Colon (tissue), 2 donors: Measurements from ENCODE around the gene CMTM1.

Experiments used
- FAIRE-seq: peaks from 2 replicates; lab custom pipeline; 2012; peaks lifted over from hg19 to GRCh38; lab: Jason Lieb, UNC
- donor health status: control.
- donor health status: control.

Gene CMTM1

GRCh38 chr16:66566051-66566901, at the start of gene CMTM1:
TSS of gene CMTM1 (plus strand) at chr16:66566439. CDS start at chr16:66566514, 75 bp downstream.
- no peak for FAIRE-seq

- FAIRE-seq, result no peak
Observed at GRCh38 chr16:66516509-66516807, 49.8 kb upstream of the CMTM1 start.

- FAIRE-seq, result no peak
Observed at GRCh38 chr16:66516808-66517585, 49.2 kb upstream of the CMTM1 start.

- FAIRE-seq, result no peak
Observed at GRCh38 chr16:66517586-66518263, 48.5 kb upstream of the CMTM1 start.

- FAIRE-seq, result no peak
Observed at GRCh38 chr16:66519482-66520373, 46.5 kb upstream of the CMTM1 start.

GRCh38 chr16:66520406-66521170, 45.7 kb upstream of the CMTM1 start:
- FAIRE-seq, result no peak

GRCh38 chr16:66521252-66521713, 45.0 kb upstream of the CMTM1 start:
- FAIRE-seq, result no peak

GRCh38 chr16:66521951-66522771, 44.1 kb upstream of the CMTM1 start:
- FAIRE-seq, result no peak

- FAIRE-seq, result no peak
Observed at GRCh38 chr16:66522816-66523590, 43.2 kb upstream of the CMTM1 start.

GRCh38 chr16:66523861-66524354, 42.3 kb upstream of the CMTM1 start:
- FAIRE-seq, result no peak

- FAIRE-seq, result no peak
Observed at GRCh38 chr16:66524601-66525164, 41.6 kb upstream of the CMTM1 start.

GRCh38 chr16:66525396-66526180, 40.7 kb upstream of the CMTM1 start:
- no peak for FAIRE-seq

- FAIRE-seq, result no peak
Observed at GRCh38 chr16:66528294-66528693, 37.9 kb upstream of the CMTM1 start.

GRCh38 chr16:66529475-66529874, 36.8 kb upstream of the CMTM1 start:
- FAIRE-seq, result no peak

- no peak for FAIRE-seq
Observed at GRCh38 chr16:66534376-66534799, 31.9 kb upstream of the CMTM1 start.

- FAIRE-seq, result no peak
Observed at GRCh38 chr16:66536525-66536924, 29.7 kb upstream of the CMTM1 start.

GRCh38 chr16:66537236-66537635, 29.0 kb upstream of the CMTM1 start:
- no peak for FAIRE-seq

- no peak for FAIRE-seq
Observed at GRCh38 chr16:66538910-66539309, 27.3 kb upstream of the CMTM1 start.
